ENCODE results near the gene CSMD2. TPM values are rescaled to one million over a fixed set of nuclear protein-coding genes. Genes with fewer than 3 reads are reported as not detected.

CSMD2 gene
- polyA plus RNA-seq, 5 donors: 0.11 to 0.38 (median 0.22) TPM

- no peak for DNase-seq
Observed at GRCh38 chr1:33716976-33717688, 447.9 kb downstream of the CSMD2 start.

- no peak for DNase-seq
Observed at GRCh38 chr1:33715195-33715811, 449.7 kb downstream of the CSMD2 start.

DNA sequence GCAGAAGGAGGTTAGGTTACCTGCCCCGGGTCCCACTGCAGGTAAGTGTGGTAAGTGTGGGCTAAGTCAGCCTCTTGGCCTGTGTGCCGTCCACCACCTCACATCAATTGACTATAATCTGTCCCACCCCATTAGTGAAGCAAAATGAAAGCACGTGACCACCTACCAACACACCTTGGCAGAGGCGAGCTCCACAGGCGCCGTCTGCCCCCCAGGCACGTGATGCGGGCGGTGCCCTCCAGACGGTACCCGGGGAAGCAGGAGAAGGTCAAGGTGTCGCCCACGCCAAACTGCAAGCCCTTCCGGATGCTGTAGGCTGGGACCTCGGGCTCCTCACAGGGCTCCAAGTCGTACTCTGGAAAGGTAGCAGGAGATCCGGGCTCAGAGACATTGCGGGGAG is 450.6 kb downstream of the CSMD2 start:
- no peak for DNase-seq

- no peak for DNase-seq
Observed at GRCh38 chr1:33713058-33713877, 451.8 kb downstream of the CSMD2 start.

DNA sequence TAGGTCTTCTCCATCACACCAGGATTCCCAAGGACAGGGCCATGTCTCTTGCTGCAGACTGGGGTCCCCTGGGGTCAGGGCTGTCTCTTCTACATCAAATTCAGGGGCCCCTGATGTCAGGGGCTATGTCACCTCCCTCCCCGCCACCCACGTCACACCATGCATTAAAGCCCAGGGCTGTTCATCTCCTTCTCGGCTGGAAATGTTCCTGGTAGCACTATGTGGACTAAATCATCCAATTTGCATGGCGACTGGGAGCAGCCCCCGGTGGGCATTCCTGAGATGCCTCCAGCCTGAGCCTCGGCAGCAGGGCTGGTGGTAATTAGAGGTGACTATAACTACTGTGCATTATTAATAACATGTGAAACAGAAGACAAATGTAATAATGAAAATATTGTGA is 452.8 kb downstream of the CSMD2 start:
- DNase-seq: no peak

DNA sequence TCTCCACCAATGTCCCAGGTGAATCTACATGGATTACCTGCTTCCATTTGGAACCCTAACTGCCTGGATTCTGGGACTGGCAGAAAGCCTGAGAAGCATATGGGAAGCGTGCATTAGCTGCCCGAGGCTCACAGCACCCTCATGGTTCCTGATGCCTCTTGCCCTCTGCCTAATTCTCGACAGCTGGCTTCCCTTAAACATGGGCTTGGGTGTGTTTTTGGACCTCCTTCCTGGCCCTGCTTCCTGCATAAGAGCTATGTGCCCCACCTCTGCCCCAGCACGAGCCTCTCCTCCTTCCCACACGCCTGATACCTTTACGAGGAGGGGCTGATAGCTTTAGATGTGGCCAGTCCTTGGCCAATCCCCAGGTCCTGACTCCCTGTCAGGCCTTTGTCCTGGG is 453.5 kb downstream of the CSMD2 start:
- DNase-seq: no peak

- DNase-seq: no peak
Observed at GRCh38 chr1:33710967-33711366, 454.1 kb downstream of the CSMD2 start.

GRCh38 chr1:33709783-33710718 is 455.0 kb downstream of the CSMD2 start:
- DNase-seq: no peak

DNA sequence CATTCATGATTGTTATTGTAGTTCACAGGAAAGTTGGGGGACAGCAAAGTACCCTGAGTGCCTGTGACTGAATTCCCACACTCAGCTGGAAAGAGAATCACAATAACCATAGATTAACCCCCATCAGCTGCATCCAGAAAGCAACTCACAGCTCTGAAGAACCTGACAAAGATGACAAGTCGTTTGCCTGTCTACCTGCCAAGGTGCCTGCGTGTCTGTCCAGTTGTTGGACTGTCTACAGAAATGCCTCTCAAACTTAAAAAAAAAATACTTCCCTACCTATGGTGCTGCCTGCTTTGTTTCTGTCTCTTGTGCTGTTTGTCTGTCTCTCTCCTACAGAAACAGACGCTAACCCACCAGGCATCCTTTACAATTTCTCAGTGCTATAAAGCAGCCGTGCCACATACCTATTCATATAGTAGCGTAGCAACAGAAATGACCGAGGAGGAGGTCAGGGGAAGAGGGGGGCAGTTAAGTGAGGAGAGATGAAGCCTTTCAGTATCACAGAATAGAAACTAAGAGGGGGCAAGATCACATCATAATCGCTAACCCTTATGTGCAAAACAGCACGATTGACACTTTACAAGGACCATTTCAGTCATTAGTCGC is 455.8 kb downstream of the CSMD2 start:
- DNase-seq: no peak

- no peak for DNase-seq
Observed at GRCh38 chr1:33706634-33707255, 458.3 kb downstream of the CSMD2 start.

DNA sequence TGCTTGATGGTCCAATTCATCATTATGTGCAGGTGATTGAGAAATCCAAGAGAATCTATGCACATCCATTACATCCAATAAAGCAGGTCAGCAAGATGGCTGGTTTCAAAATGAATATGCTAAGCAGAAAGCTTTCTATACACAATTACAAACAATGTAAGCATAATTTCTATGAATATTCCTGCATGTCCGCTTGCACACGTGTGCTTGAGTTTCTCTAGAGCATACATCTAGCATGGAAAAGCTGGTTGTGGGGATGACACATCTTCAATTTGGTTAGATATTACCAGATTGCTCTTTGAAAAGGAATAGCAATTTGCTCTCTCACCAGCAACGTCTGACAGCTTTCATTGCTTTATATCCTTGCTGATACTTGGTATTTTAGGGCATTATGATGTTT is 461.6 kb downstream of the CSMD2 start:
- no peak for DNase-seq

DNA sequence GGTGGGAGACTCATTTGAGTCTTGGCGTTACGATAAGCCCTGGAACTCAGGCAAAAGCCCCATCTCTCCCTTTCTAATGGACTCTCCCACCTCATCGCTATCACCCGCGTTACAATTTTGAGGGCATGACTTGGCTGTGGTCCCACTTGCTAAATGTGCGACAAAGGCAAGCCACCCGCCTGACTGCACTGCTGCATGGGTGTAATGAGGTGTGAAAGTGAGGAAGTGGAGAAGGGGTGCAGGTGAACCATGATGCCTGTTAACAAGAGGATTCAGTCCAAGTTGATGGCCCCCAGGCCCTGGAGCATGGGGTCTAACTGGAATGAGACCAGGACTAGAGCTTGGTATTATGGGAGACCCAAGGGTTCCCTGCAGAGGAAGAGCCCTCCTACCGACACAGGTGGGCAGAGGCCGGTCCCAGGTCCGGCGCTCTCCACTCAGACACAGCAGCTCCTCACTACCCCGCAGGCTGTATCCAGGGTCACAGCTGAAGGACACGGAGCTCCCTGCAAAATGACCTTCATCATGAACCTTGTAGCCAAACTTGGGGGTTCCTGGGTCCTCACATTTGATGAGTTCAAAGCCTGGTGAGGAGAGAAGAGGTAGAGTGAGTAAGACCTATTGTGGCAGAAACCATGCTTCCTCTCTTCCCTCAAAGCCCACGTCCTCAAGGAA is 466.5 kb downstream of the CSMD2 start:
- DNase-seq: no peak

- no peak for DNase-seq
Observed at GRCh38 chr1:33697816-33698215, 467.2 kb downstream of the CSMD2 start.

DNA sequence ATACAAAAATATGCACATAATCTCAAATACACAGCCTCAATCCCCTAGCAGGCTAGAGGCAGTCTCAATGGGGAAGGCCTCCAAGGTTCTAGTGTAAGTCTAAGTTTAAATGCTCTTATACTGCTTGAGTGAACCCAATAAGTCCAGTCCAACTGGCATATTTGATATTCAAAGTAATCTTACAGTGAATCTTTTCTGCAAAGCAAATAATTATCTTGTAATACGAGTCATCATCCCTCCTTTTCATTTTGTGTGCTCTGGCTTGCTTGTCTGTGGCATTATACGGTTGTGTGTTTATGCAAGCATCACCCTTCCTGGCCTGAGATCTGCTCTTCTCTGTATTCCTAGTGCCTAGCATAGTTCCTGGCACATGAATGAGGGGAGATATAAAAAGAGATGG is 468.1 kb downstream of the CSMD2 start:
- no peak for DNase-seq

DNA sequence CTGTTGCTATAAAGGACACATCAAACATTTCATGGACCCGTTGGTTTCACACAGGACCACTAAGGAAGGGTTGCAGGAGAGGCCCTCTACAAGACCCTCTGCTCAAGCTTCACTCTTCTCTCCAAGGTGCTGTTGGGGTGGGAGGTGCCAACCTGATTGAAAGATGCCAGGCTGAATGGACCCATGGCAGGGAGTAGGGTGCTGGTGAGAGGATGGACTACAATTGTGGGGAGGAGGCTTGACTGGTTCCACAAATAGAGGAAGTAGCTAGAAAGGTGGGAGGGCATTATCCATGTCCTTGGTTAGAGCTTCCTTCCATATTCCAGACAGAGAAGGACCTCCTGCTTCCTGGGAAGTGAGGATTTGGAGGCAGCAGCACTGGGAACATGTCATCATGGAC is 468.7 kb downstream of the CSMD2 start:
- no peak for DNase-seq

DNA sequence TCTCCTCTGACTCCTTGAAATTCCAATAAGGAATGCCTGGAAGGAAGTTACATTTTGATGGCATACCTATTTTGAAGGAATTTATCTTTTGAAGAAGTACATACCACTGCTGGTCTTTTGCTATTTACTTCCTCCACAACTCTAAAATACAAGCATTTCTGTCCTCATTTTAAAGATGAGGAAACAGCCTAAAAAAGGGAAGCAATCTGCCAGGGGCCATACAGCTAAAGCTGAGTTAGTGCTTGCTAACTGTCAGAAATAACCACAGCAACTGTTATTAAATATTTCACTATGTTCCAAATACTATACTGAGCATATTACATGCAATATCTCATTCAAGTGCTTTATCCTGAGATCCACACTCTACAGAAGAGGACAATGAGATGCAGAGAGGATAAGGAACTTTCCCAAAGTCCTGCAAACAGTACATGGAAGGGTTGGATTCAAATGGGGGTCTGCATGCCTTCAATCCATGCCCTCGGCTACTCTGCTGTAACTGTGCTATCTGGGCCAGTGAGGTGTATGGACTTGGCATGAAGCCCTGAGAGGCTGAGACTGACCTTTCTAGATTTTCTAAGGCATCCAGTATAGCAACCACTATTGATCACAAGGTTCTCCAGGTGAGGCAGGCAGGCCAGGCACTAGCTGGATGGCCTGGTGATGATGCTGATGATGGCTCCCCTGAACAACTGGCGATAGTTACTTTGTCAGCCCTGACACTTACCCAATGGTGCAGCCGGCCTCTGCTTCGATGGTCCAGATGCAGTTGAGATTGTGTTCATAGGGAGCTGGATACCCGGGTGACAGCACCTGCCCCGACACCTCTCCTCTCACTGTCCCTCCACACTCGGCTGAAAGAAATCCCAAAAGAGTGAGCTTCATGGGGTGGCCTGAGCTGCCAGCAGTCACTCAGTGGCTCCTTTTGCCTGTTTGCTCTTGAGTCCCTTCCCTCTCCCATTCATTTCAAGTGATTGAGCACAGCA is 472.5 kb downstream of the CSMD2 start:
- DNase-seq: no peak

DNA sequence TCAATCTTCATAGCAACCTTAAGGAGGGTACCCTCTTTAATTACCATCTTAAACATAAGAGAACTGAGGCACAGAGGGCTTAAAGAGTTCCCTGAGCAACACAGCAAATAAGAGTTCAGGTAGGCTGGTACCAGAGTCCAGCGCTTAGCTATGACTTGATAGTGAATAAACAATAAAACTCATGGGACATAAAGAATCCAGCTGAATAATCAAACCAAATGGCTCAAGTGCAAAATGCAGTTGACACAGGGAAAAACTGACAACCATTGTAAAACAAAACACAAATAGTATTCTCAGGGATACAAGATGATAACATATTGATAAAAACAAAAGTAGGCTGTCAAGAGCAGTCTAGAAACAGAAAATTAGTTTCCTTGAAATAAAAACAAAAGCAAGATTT is 478.0 kb downstream of the CSMD2 start:
- DNase-seq: no peak

GRCh38 chr1:33686551-33686950 is 478.5 kb downstream of the CSMD2 start:
- no peak for DNase-seq

DNA sequence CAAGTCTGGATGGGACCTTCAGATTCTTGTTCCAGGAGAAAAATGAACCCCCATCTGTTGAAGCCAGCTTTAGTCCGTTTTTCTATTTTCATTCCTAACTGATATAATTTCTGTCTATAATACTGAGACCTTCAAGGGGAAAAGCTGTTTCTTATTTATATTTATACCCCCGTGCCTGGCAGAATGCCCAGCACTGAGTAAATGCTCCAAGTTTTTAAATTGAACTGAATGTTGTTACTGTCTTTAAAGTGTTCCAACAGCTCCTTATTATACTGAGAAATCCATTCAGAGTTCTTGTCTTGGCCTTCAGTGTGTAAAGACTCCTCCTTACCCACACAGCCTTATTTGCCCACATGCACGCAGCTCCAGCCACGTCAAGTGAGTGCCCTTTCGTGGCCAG is 479.8 kb downstream of the CSMD2 start:
- peak; percentile 4 to 16 for DNase-seq

Measured in right lung (tissue), 5 donors.